IPS-11a (cell line): ENCODE measurements around the gene SPARCL1.
"Not testable (repeated sequence)": the region's sequence is repeated elsewhere in the genome, so short reads cannot be mapped to it uniquely, and the experiment has no call there.

Experiments
- H3K4me3 ChIP-seq: one replicate; pipeline ENCODE4 v1.5.1; 2013; ENCODE audit warnings: low read depth, low read length, control low read depth

Gene SPARCL1

GRCh38 chr4:87458913-87459312 lies 70.3 kb downstream of the SPARCL1 start:
- no peak overlapping the region for H3K4me3 ChIP-seq

GRCh38 chr4:87451537-87451936 lies 77.6 kb downstream of the SPARCL1 start:
- no peak overlapping the region for H3K4me3 ChIP-seq

GRCh38 chr4:87446375-87446774 lies 82.8 kb downstream of the SPARCL1 start:
- H3K4me3 ChIP-seq: not testable (repeated sequence)

GRCh38 chr4:87445964-87446363 lies 83.2 kb downstream of the SPARCL1 start:
- no peak overlapping the region for H3K4me3 ChIP-seq

- H3K4me3 ChIP-seq: no peak overlapping the region
These were observed 84.4 kb downstream of the SPARCL1 start for GRCh38 chr4:87444741-87445140.

GRCh38 chr4:87442889-87443288 lies 86.3 kb downstream of the SPARCL1 start:
- no peak overlapping the region for H3K4me3 ChIP-seq

- H3K4me3 ChIP-seq: no peak overlapping the region
These were observed 95.8 kb downstream of the SPARCL1 start for GRCh38 chr4:87433342-87433741.

- H3K4me3 ChIP-seq: no peak overlapping the region
These were observed 99.1 kb downstream of the SPARCL1 start for GRCh38 chr4:87430038-87430437.

GRCh38 chr4:87428979-87429378 lies 100.2 kb downstream of the SPARCL1 start:
- H3K4me3 ChIP-seq: no peak overlapping the region

GRCh38 chr4:87427518-87427868 lies 101.7 kb downstream of the SPARCL1 start:
- no peak overlapping the region for H3K4me3 ChIP-seq

- no peak overlapping the region for H3K4me3 ChIP-seq
These were observed 102.2 kb downstream of the SPARCL1 start for GRCh38 chr4:87426865-87427517.

- no peak overlapping the region for H3K4me3 ChIP-seq
These were observed 103.5 kb downstream of the SPARCL1 start for GRCh38 chr4:87425711-87426110.

GRCh38 chr4:87424099-87424543 lies 105.1 kb downstream of the SPARCL1 start:
- not testable (repeated sequence) for H3K4me3 ChIP-seq
